IMR-90 (cell line): ENCODE measurements around the gene ABCC10. TPM values are rescaled to one million over a fixed set of nuclear protein-coding genes. Genes with fewer than 3 reads are reported as not detected.

ENCODE experiments used
- ATAC-seq: fragments of 200-7000 bp; cut with Tn5 transposase; 2 replicates; pipeline ENCODE4 v1.9.1; 2020; ENCODE audit warnings: low read depth, mild to moderate bottlenecking, moderate library complexity
- BruUV-seq: library from RNA; stranded (reverse); fragments of 400-500 nt; replicated peaks from 2 replicates; lab custom pipeline; 2021; lab: Mats Ljungman, UMichigan
- CTCF ChIA-PET: fragments of 300-600 bp; formaldehyde crosslinking; extraction: SDS; loops from one replicate; lab custom pipeline; 2021; ENCODE audit warnings: antibody characterized with exemption; lab: Yijun Ruan, JAX
- POLR2A ChIA-PET: fragments of 300-600 bp; sonication (Branson Sonifier 250); formaldehyde crosslinking; loops from one replicate; lab custom pipeline; 2022; ENCODE audit warnings: antibody characterized with exemption; ENCODE audit not compliant: unreplicated experiment; lab: Charles Lee
- DNase-seq: peaks from one replicate; pipeline ENCODE4 v3.0.0; 2013
- H2AFZ ChIP-seq: replicated peaks from 2 replicates; pipeline ENCODE3; 2013; ENCODE audit warnings: low read length, mild to moderate bottlenecking; ENCODE audit not compliant: poor library complexity
- H2AK5ac ChIP-seq: 2 replicates; pipeline ENCODE4 v1.6.1; 2013; ENCODE audit warnings: low read depth, low read length, inconsistent platforms
- H2AK9ac ChIP-seq: replicated peaks from 2 replicates; pipeline ENCODE3; 2013; ENCODE audit warnings: mild to moderate bottlenecking, low read depth, low read length, moderate library complexity; ENCODE audit not compliant: poor library complexity
- H2BK120ac ChIP-seq: 2 replicates; pipeline ENCODE4 v1.6.1; 2013; ENCODE audit warnings: low read depth, low read length, inconsistent platforms
- H2BK15ac ChIP-seq: 3 replicates; pipeline ENCODE4 v1.6.1; 2013; ENCODE audit warnings: low read depth, low read length, inconsistent platforms
- H2BK20ac ChIP-seq: 2 replicates; pipeline ENCODE4 v1.6.1; 2013; ENCODE audit warnings: low read depth, mild to moderate bottlenecking, inconsistent platforms, low read length, moderate library complexity
- H2BK5ac ChIP-seq: 2 replicates; pipeline ENCODE4 v1.6.1; 2013; ENCODE audit warnings: mild to moderate bottlenecking, low read depth, low read length, inconsistent platforms; ENCODE audit not compliant: poor library complexity, severe bottlenecking
- H3K14ac ChIP-seq: replicated peaks from 2 replicates; pipeline ENCODE4 v1.6.1; 2013; ENCODE audit warnings: low read depth, low read length, inconsistent platforms
- H3K18ac ChIP-seq: 2 replicates; pipeline ENCODE4 v1.6.1; 2013; ENCODE audit warnings: low read depth, low read length, control low read depth
- H3K23ac ChIP-seq: 2 replicates; pipeline ENCODE4 v1.6.1; 2013; ENCODE audit warnings: low read depth, low read length, inconsistent platforms
- H3K27ac ChIP-seq: 2 replicates; pipeline ENCODE4 v1.5.1; 2013; ENCODE audit warnings: mild to moderate bottlenecking, control low read depth, low read length; ENCODE audit not compliant: insufficient read depth
- H3K27me3 ChIP-seq: 2 replicates; pipeline ENCODE4 v1.6.1; 2013; ENCODE audit warnings: low read length; ENCODE audit not compliant: control insufficient read depth, insufficient read depth
- H3K36me3 ChIP-seq: 2 replicates; pipeline ENCODE4 v1.6.1; 2013; ENCODE audit warnings: low read length, mixed read lengths; ENCODE audit not compliant: control insufficient read depth, insufficient read depth
- H3K4ac ChIP-seq: 2 replicates; pipeline ENCODE4 v1.6.1; 2013; ENCODE audit warnings: low read depth, low read length, inconsistent platforms
- H3K4me1 ChIP-seq: 2 replicates; pipeline ENCODE4 v1.6.1; 2013; ENCODE audit warnings: low read length, mixed read lengths; ENCODE audit not compliant: control insufficient read depth, insufficient read depth
- H3K4me2 ChIP-seq: 2 replicates; pipeline ENCODE4 v1.6.1; 2013; ENCODE audit warnings: low read depth, mild to moderate bottlenecking, control low read depth, low read length, moderate library complexity
- H3K4me3 ChIP-seq: 2 replicates; pipeline ENCODE4 v1.5.1; 2013; ENCODE audit warnings: low read depth, mild to moderate bottlenecking, control low read depth, low read length, moderate library complexity; ENCODE audit not compliant: insufficient read depth
- H3K56ac ChIP-seq: 2 replicates; pipeline ENCODE4 v1.6.1; 2013; ENCODE audit warnings: low read length, inconsistent platforms; ENCODE audit not compliant: insufficient read depth; ENCODE audit errors: extremely low read depth
- H3K79me1 ChIP-seq, 2 experiments: 2 replicates each; pipeline ENCODE4 v1.6.1; 2013; ENCODE audit warnings: low read length in 2 of 2, inconsistent platforms in 1 of 2, low read depth in 1 of 2
- H3K9ac ChIP-seq: 2 replicates; pipeline ENCODE4 v1.6.1; 2013; ENCODE audit warnings: low read depth, low read length, control low read depth
- H3K9me1 ChIP-seq: 2 replicates; pipeline ENCODE4 v1.6.1; 2013; ENCODE audit warnings: low read length, inconsistent platforms; ENCODE audit not compliant: insufficient read depth
- H3K9me3 ChIP-seq: 2 replicates; pipeline ENCODE4 v1.6.1; 2013; ENCODE audit warnings: low read length; ENCODE audit not compliant: control insufficient read depth, insufficient read depth
- H4K20me1 ChIP-seq: 2 replicates; pipeline ENCODE4 v1.6.1; 2013; ENCODE audit warnings: low read length, inconsistent platforms; ENCODE audit not compliant: insufficient read depth
- H4K5ac ChIP-seq: 2 replicates; pipeline ENCODE4 v1.6.1; 2013; ENCODE audit warnings: mild to moderate bottlenecking, low read depth, low read length, control low read depth
- H4K8ac ChIP-seq, 2 experiments: 2 replicates each; pipeline ENCODE4 v1.6.1; 2013; ENCODE audit warnings: low read depth in 2 of 2, low read length in 2 of 2, control low read depth in 1 of 2, inconsistent platforms in 1 of 2
- H4K91ac ChIP-seq: 2 replicates; pipeline ENCODE4 v1.6.1; 2013; ENCODE audit warnings: low read depth, low read length, inconsistent platforms; ENCODE audit not compliant: insufficient read depth
- BHLHE40 ChIP-seq: fragments of 150-350 bp; IDR thresholded peaks from 2 replicates; pipeline ENCODE4 v1.6.1; 2016; ENCODE audit warnings: mild to moderate bottlenecking, low read depth, low read length
- CEBPB ChIP-seq: IDR thresholded peaks from 2 replicates; pipeline ENCODE4 v1.6.1; 2012; ENCODE audit warnings: low read depth, low read length, improper control_type of control experiment
- CHD1 ChIP-seq: IDR thresholded peaks from 2 replicates; pipeline ENCODE4 v1.6.1; 2012; ENCODE audit warnings: low read depth, low read length, improper control_type of control experiment
- CTCF ChIP-seq: conservative IDR thresholded peaks from 2 replicates; pipeline ENCODE4 v1.5.1; 2012; ENCODE audit warnings: mild to moderate bottlenecking, low read depth, low read length, improper control_type of control experiment
- FOS ChIP-seq: fragments of 150-350 bp; IDR thresholded peaks from 2 replicates; pipeline ENCODE4 v1.6.1; 2016; ENCODE audit warnings: low read depth, low read length
- MAFK ChIP-seq: IDR thresholded peaks from 2 replicates; pipeline ENCODE4 v1.6.1; 2012; ENCODE audit warnings: low read depth, low read length, improper control_type of control experiment
- MAZ ChIP-seq: IDR thresholded peaks from 2 replicates; pipeline ENCODE4 v1.6.1; 2012; ENCODE audit warnings: low read depth, mild to moderate bottlenecking, low read length, improper control_type of control experiment, moderate library complexity, borderline replicate concordance
- MXI1 ChIP-seq: IDR thresholded peaks from 2 replicates; pipeline ENCODE4 v1.6.1; 2012; ENCODE audit warnings: low read depth, mild to moderate bottlenecking, low read length, moderate library complexity, borderline replicate concordance
- NFE2L2 ChIP-seq: fragments of 150-350 bp; IDR thresholded peaks from 2 replicates; pipeline ENCODE4 v1.6.1; 2016; ENCODE audit warnings: low read depth, mild to moderate bottlenecking, low read length
- POLR2A ChIP-seq: IDR thresholded peaks from 2 replicates; pipeline ENCODE4 v1.6.1; 2012; ENCODE audit warnings: mild to moderate bottlenecking, low read depth, low read length
- RAD21 ChIP-seq: IDR thresholded peaks from 2 replicates; pipeline ENCODE4 v1.6.1; 2012; ENCODE audit warnings: low read length, improper control_type of control experiment
- RCOR1 ChIP-seq: IDR thresholded peaks from 2 replicates; pipeline ENCODE4 v1.6.1; 2012; ENCODE audit warnings: mild to moderate bottlenecking, low read length, improper control_type of control experiment; ENCODE audit not compliant: insufficient replicate concordance
- RFX5 ChIP-seq: IDR thresholded peaks from 2 replicates; pipeline ENCODE4 v1.8.0; 2012; ENCODE audit warnings: low read depth, mild to moderate bottlenecking, low read length, moderate library complexity
- SMC3 ChIP-seq: fragments of 150-350 bp; IDR thresholded peaks from 2 replicates; pipeline ENCODE4 v1.6.1; 2016; ENCODE audit warnings: low read depth, mild to moderate bottlenecking, antibody characterized with exemption, low read length, moderate library complexity
- WGBS, 2 experiments: methylation state at CpG; one replicate each; pipeline versions ENCODE4 v1.1.5 to v1.1.7; 2013; ENCODE audit warnings: missing lambda C conversion rate in 2 of 2; ENCODE audit not compliant: insufficient read length in 1 of 2; ENCODE audit errors: extremely low coverage in 2 of 2; 5-methylcytosine and 5-hydroxymethylcytosine counted together
- dilution Hi-C: fragments of 300-500 bp; cut with HindIII; formaldehyde crosslinking; loops from one replicate; pipeline ENCODE4 v1.14.3; 2018; ENCODE audit warnings: low sequenced_read_pairs; ENCODE audit not compliant: unreplicated experiment
- in situ Hi-C: fragments of 300-500 bp; cut with MboI; formaldehyde crosslinking; loops from 3 replicates; pipeline ENCODE4 v1.14.3; 2019; ENCODE audit warnings: low sequenced_read_pairs, inconsistent platforms, mixed read lengths
- intact Hi-C: fragments of 100-400 bp; cut with micrococcal nuclease; formaldehyde crosslinking; loops from 2 replicates; pipeline ENCODE4 v1.10.0; 2022
- polyA plus RNA-seq, 3 experiments: library from polyadenylated mRNA; depleted of rRNA; stranded (reverse); fragments of >200 nt; gene quantifications; 2 replicates each; pipeline ENCODE4 v1.2.3, GENCODE V29; 2012; ENCODE audit warnings: low replicate concordance in 1 of 3
- total RNA-seq: library from RNA; depleted of rRNA; stranded (reverse); fragments of >200 nt; gene quantifications from 2 replicates; pipeline ENCODE4 v1.2.3, GENCODE V29; 2012
- TF ChIP-seq, protein P1 (sequence below): fragments of 150-350 bp; IDR thresholded peaks from 2 replicates; pipeline ENCODE4 v1.6.1; 2017; ENCODE audit warnings: mild to moderate bottlenecking, antibody characterized with exemption, low read length, low read depth
- TF ChIP-seq, protein P2 (sequence below): fragments of 150-350 bp; IDR thresholded peaks from 2 replicates; pipeline ENCODE4 v1.6.1; 2016; ENCODE audit warnings: low read depth, mild to moderate bottlenecking, low read length, moderate library complexity, borderline replicate concordance

ABCC10 gene
- total and polyA plus RNA-seq, 2 of the 4 experiments (the other 2 are of a cell fraction) = 7.0 to 26.3 TPM

DNA sequence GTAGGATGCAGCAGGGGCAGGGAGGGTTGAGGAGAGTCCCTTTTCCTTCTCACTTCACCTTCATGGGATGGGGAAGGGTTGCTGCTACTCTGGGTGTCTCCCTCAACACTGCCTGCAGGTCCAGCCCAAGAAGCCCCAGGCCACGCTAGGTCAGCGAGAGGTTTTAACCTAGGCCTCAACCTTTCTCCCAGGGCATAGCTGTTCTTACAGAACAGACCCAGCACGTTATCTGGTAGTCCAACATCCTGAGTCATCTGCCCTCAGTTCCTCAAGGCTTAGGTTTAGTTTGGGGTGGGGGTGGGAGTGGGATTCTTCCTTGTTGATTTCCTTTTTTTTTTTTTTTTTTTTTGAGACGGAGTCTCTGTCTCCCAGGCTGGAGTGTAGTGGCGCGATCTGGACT, 67.0 kb downstream of the ABCC10 start:
- peaks cover 8% of the 10 kb centered on the region for H3K36me3 ChIP-seq
- dilution Hi-C loops = no loop called here

More for the DNA sequence above, 67.0 kb downstream of the ABCC10 start:
- Histone ChIP-seq H2AFZ (no peak overlapping the region), H3K27me3 (no peaks in the 10 kb centered on the region), H3K14ac (no peak overlapping the region), H3K18ac (no peak overlapping the region), H3K9me3 (no peaks in the 10 kb centered on the region), H4K5ac (no peak overlapping the region), H4K20me1 (peaks cover 26% of the 10 kb centered on the region; the same call in 1 of the 2 replicates), H2BK20ac (no peak overlapping the region), H3K4me2 (no peak overlapping the region), H3K27ac (no peak overlapping the region), H3K9ac (no peak overlapping the region), H2BK120ac (no peak overlapping the region), H2AK9ac (peak overlapping the region; percentile 11), H2AK5ac (peak overlapping the region; percentile 36; the same call in 1 of the 2 replicates), H3K4me3 (no peak overlapping the region), H3K4ac (no peak overlapping the region), H3K79me1 (peaks cover 34 to 71% of the 10 kb centered on the region in 2 experiments), H3K23ac (no peak overlapping the region), H4K8ac (no peak overlapping the region), H3K56ac (no peak overlapping the region), H3K9me1 (peaks cover 38% of the 10 kb centered on the region), H2BK5ac (no peak overlapping the region), H3K4me1 (peaks cover 46% of the 10 kb centered on the region), H2BK15ac (no peak overlapping the region), H4K91ac (no peak overlapping the region)
- intact Hi-C loops = no loop called here
- no peak for DNase-seq
- ChIA-PET POLR2A (no interaction called here), CTCF (interaction anchor here (3.3 kb wide), 1 partner anchor 13 kb away, joined by 17 read pairs; no protein-coding TSS in a partner anchor)
- TF ChIP-seq FOS (no peak), RCOR1 (no peak), BHLHE40 (no peak), NFE2L2 (no peak), MAZ (no peak), RFX5 (no peak), POLR2A (no peak), CEBPB (no peak), CHD1 (no peak), RAD21 (no peak), CTCF (no peak), MXI1 (no peak), MAFK (no peak), SMC3 (no peak)
- TF ChIP-seq, protein P1, sequence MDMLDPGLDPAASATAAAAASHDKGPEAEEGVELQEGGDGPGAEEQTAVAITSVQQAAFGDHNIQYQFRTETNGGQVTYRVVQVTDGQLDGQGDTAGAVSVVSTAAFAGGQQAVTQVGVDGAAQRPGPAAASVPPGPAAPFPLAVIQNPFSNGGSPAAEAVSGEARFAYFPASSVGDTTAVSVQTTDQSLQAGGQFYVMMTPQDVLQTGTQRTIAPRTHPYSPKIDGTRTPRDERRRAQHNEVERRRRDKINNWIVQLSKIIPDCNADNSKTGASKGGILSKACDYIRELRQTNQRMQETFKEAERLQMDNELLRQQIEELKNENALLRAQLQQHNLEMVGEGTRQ = no peak
- TF ChIP-seq, protein P2, sequence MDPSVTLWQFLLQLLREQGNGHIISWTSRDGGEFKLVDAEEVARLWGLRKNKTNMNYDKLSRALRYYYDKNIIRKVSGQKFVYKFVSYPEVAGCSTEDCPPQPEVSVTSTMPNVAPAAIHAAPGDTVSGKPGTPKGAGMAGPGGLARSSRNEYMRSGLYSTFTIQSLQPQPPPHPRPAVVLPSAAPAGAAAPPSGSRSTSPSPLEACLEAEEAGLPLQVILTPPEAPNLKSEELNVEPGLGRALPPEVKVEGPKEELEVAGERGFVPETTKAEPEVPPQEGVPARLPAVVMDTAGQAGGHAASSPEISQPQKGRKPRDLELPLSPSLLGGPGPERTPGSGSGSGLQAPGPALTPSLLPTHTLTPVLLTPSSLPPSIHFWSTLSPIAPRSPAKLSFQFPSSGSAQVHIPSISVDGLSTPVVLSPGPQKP = no peak
- no TSS peak for BruUV-seq
- no peak for ATAC-seq
- in situ Hi-C loops = loop anchor here (5.0 to 10.0 kb wide), 2 partner anchors 50 to 237 kb away; no protein-coding TSS in a partner anchor
- WGBS, 2 experiments = 90% methylated on average over 2 of the region's 6 CpGs; no CpG with 5 or more reads in 1 of the 2 experiments
